Stimulated activated CD8-positive, alpha-beta memory T cell treated with anti-CD3 and anti-CD28 coated beads, Interleukin-2, amount 100 ng/mL, for 48 hours (primary cell): ENCODE data around the gene SRGAP3.

ENCODE experiments used
- DNase-seq, 2 donors: peaks; one replicate each; pipeline ENCODE4 v3.0.0-alpha.2; 2020; ENCODE audit warnings: low read depth in 2 of 2

SRGAP3 gene

GRCh38 chr3:9047452-9048346 lies 201.7 kb downstream of the SRGAP3 start:
- DNase-seq: no peak

GRCh38 chr3:9045371-9045770 lies 204.1 kb downstream of the SRGAP3 start:
- DNase-seq: no peak

- no peak for DNase-seq
Measured at GRCh38 chr3:9043063-9043462, 206.4 kb downstream of the SRGAP3 start.

GRCh38 chr3:9041626-9042025 lies 207.8 kb downstream of the SRGAP3 start:
- DNase-seq: no peak

- no peak for DNase-seq
Measured at GRCh38 chr3:9040996-9041395, 208.4 kb downstream of the SRGAP3 start.

GRCh38 chr3:9037144-9037711 lies 212.2 kb downstream of the SRGAP3 start:
- DNase-seq: no peak

- DNase-seq: no peak
Measured at GRCh38 chr3:9036404-9037131, 212.9 kb downstream of the SRGAP3 start.

- no peak for DNase-seq
Measured at GRCh38 chr3:9035961-9036360, 213.5 kb downstream of the SRGAP3 start.

GRCh38 chr3:9035473-9035872 lies 214.0 kb downstream of the SRGAP3 start:
- no peak for DNase-seq

- no peak for DNase-seq
Measured at GRCh38 chr3:9033867-9034266, 215.6 kb downstream of the SRGAP3 start.

GRCh38 chr3:9032231-9032777 lies 217.1 kb downstream of the SRGAP3 start:
- no peak for DNase-seq

GRCh38 chr3:9030034-9030433 lies 219.4 kb downstream of the SRGAP3 start:
- no peak for DNase-seq

GRCh38 chr3:9028134-9028533 lies 221.3 kb downstream of the SRGAP3 start:
- no peak for DNase-seq

- no peak for DNase-seq
Measured at GRCh38 chr3:9026320-9027045, 223.0 kb downstream of the SRGAP3 start.

- DNase-seq: no peak
Measured at GRCh38 chr3:9024341-9024740, 225.1 kb downstream of the SRGAP3 start.

GRCh38 chr3:9023226-9023590 lies 226.2 kb downstream of the SRGAP3 start:
- DNase-seq: no peak

GRCh38 chr3:9022305-9023225 lies 226.9 kb downstream of the SRGAP3 start:
- no peak for DNase-seq

- no peak for DNase-seq
Measured at GRCh38 chr3:9021271-9022009, 228.0 kb downstream of the SRGAP3 start.

- no peak for DNase-seq
Measured at GRCh38 chr3:9020426-9020825, 229.0 kb downstream of the SRGAP3 start.
